SU-DHL-6 (cell line): ENCODE data around the gene KCNE5.

Experiments used
- CTCF ChIP-seq: fragments of 200-600 bp; sonication (generic); IDR thresholded peaks from one replicate; pipeline ENCODE4 v1.5.1; 2017; ENCODE audit warnings: antibody characterized with exemption, mild to moderate bottlenecking, low read length, moderate library complexity; ENCODE audit not compliant: insufficient read depth, poor library complexity, severe bottlenecking
- EZH2phosphoT487 ChIP-seq: fragments of 200-600 bp; sonication (generic), shearing (Covaris generic); conservative IDR thresholded peaks from 2 replicates; pipeline ENCODE4 v1.6.1; 2018; ENCODE audit warnings: mild to moderate bottlenecking, antibody characterized with exemption, low read length, moderate library complexity, mixed read lengths

GRCh38 chrX:109656774-109657173 is 31.8 kb upstream of the KCNE5 start:
- TF ChIP-seq CTCF (no peak), EZH2phosphoT487 (no peak)
